Ovary (tissue), 3 donors: ENCODE measurements around the gene CARD18.

Experiments
- CTCF ChIP-seq, 3 donors: fragments of 450-650 bp in 2 of 3; fragments of 200-600 bp in 1 of 3; IDR thresholded peaks; one replicate each; pipeline versions ENCODE4 v1.5.1 to v1.8.0; 2016 to 2022; ENCODE audit warnings: antibody characterized with exemption in 3 of 3, mild to moderate bottlenecking in 1 of 3
- EP300 ChIP-seq: sonication (generic); formaldehyde crosslinking; IDR thresholded peaks from one replicate; pipeline ENCODE4 v1.6.1; 2017; ENCODE audit warnings: antibody characterized with exemption
- POLR2A ChIP-seq: fragments of 450-650 bp; IDR thresholded peaks from one replicate; pipeline ENCODE4 v1.6.1; 2017; ENCODE audit warnings: antibody characterized with exemption, mild to moderate bottlenecking, moderate library complexity
- donor health status: DM: no; HTN: no; CAD: no.

DNA sequence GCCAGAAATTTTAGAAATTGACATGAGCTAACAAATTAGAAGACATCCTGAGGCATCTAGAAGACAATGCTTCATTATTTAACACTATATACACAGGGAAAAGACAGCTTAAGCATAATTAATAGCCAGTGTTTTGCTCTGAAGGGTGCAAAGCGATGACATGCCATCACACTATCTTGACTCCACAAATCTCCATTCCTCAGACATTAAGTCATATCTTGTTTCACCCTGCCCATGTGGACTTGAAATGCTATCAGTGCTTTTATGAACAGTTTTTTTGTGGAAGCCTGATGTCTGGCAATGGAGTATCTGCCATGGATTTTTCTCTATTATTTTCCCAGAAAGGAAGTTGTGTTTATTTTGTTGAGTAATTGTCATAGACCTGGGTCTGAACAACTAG, 2.3 kb downstream of the CARD18 start:
- TF ChIP-seq CTCF (IDR thresholded peaks at IDR 0.05) = no peak
- TF ChIP-seq POLR2A = no peak
- no peak for TF ChIP-seq EP300
